GM19099 (cell line): Measurements from ENCODE around the gene FAM83F.

Experiments used
- POLR2A ChIP-seq: IDR thresholded peaks from 3 replicates; pipeline ENCODE4 v1.6.1; 2011; ENCODE audit warnings: low read depth; ENCODE audit not compliant: insufficient read length; ENCODE audit errors: extremely low read depth

Gene FAM83F

DNA sequence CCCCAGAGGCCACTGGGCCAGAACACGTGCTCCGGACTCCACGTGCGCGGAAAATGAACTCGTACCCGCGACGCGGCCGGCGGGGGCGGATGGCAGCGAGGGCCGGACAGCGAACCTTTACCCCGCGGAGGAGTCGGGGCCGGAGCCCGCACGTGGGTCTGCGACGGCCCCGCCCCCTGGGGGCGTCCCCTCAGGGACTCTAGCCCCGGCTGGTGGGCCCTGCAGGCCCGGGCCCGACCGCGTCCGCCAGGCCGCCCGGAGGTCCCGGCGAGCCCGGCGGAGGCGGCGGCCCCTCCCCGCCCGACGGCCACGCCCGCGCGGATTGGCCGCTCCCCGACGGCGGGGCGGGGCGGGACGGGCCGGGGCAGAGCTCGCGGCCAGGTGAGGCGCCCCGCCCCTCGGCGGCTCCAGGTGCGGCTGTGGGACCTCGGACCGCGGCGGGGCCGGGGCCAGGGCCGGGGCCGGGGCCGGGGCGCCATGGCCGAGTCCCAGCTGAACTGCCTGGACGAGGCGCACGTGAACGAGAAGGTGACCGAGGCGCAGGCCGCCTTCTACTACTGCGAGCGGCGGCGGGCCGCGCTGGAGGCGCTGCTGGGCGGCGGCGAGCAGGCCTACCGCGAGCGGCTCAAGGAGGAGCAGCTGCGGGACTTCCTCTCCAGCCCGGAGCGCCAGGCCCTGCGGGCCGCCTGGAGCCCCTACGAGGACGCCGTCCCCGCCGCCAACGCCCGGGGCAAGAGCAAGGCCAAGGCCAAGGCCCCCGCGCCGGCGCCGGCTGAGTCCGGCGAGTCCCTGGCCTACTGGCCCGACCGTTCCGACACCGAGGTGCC is at the start of gene FAM83F:
Gene FAM83F, plus strand, starts transcription at position 389 of the 827 bp plus-strand sequence. Its CDS starts 89 bp downstream, at position 478.
- TF ChIP-seq POLR2A: no peak

DNA sequence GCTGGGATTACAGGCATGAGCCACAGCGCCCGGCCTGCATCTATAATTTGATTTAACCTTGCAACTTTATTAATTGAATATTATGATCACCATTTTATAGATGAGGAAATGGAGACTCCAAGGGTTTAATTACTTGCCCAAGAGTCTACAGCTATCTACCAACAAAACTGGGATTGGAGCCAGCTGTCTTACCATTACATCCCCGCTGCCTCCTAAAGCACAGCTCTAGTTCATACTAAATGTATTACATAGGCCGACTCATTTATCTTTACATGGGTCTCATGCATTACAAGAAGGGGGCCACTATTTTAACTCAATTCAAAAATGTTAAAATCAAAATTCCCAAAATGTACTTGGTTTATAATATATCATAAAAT is 48.6 kb upstream of the FAM83F start:
- TF ChIP-seq POLR2A: no peak

DNA sequence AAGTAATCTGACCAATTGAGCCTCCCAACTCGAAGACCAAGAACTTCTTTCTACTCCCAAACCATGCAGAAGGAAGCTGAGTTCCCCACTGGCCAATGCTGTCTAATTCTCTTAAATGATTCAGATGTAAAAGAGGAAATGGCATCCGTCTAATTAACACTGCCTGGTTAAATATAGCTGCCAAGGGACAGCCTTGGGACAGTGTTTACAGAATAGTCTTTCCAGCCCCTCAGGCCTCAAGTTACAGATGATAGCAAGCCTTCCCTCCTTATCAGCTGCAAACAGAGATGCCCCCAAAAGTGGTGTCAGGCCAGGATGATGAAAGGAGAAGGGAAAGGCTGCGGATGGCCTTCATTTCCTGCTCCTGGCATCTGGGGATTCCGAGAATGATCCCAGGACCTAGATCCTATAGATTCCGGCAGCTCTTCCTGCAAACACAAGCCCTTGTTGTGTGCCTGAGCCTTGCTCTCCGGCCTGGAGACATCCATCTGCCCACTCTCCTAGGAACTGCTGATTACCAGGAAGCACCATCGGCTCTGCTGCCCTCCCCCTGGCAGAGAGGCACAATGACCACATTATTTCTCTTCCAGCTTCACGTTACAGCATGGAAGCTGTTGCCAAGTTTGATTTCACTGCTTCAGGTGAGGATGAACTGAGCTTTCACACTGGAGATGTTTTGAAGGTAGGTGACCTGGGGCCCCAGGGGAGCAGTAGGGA is 48.1 kb upstream of the FAM83F start:
- TF ChIP-seq POLR2A: no peak

DNA sequence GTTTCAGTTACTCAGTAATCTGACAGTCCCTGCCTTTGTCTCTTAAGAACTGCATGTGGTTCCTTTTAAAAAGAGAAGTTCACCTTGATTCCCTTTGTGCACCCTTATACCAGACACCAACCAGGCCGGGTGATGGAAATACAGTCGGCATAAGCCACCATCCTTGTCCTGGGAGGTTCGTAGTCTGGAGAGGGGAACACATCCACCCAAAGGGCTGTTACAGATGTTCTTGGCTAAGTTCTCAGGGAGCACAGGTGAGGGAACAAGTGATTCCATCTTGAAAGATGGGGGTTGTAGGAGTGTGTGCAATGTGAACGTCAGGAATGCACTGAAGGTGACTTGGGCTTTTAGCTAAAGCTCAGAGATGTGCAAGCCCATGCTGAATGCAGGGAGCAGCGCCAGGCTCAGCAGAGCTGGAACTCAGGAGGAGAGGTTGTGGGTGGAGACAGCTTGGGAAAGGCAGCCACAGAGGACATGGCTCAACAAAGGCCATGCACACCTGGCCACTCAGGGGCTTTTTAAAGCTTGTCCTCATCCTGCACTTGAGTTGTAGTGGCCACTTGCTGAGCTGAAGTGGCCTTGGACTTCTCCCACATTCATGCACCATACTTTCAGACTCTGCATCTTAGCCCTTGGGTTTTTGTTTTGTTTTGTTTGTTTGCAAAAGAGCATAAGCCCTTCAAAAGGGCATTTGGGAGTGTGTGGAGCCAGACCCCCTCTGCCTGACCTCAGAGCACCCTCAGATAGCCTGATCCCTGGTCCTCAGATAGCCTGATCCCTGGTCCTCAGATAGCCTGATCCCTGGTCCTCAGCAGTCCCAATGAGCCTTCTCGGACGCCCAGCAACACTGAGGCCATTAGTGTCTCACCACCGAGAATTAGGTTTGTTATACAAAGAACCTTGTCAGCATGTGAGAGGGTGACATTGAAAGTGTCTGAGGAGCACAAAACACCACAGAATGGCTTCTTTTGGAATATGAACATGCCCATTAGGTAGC is 47.2 kb upstream of the FAM83F start:
- TF ChIP-seq POLR2A: no peak

DNA sequence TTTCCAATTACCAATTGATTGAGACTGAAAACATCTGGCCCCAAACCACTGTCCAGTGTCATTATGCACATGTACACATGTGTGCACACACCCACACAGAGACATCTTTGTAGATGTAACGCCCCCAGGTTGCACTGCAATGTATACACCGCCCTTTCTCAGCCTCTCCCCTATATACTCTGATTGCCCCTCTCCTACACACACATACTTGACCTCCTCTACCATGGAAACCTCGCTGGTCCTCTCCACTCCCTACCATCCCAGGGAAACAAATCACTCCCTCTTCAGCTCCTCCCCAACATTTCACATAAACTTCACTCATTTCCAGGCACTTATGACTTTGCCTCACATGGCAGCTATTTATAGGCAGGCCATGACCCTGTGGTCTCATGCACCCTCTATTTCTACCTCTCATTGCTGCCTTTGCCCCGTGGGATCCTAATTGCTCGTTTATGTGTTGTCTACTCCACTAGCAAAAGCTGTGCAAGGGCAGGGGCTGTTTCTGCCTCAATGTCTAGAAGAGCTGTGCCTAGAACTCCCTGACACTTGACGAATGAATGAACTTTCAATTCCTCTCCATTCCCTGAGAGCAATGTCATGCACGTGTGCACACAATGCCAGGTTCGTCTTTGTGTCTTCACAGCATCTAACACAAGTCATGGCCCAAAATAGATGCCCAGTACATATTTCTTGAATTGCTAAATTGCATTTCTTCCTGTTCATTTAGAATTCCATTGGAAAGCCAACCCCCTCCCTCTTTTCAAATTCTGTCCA is 44.6 kb upstream of the FAM83F start:
- no peak for TF ChIP-seq POLR2A

DNA sequence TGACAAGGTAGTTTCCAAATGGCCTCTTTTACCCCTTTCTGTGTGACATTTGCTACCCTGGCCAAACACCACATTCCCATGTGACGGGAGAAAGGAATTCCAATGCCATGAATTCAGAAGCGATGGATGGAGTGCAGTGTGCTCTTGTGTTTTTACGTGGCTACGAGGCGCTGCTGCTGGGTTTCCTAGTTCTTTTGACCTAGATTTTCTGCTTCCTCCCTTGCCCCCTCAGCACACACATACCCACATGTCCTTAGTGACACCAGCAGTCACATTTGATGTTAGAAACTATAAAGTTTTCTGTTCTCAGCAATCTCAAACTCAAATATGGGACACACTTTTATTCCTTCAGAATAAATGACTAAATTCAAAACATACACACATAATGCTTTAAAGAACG is 42.4 kb upstream of the FAM83F start:
- TF ChIP-seq POLR2A: no peak

DNA sequence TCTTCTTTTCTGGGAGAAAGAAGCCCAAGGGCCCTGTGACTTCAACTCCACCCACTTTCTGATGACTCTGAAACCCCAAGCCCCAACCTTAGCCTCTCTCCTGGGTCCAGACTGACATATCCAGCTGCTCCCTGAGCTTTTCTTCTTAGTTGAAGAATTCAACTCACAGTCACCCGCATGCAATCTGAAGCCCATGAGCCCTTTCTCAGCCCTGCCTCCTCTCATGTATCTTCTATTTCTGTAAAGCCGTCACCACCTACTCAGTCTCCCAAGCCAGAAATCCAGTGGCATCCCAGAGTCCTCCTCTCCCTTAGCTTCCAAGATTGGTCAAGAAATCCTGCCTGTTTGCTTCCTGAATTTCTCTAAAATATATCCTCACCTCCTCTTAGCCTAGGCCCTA is 41.7 kb upstream of the FAM83F start:
- TF ChIP-seq POLR2A: no peak

DNA sequence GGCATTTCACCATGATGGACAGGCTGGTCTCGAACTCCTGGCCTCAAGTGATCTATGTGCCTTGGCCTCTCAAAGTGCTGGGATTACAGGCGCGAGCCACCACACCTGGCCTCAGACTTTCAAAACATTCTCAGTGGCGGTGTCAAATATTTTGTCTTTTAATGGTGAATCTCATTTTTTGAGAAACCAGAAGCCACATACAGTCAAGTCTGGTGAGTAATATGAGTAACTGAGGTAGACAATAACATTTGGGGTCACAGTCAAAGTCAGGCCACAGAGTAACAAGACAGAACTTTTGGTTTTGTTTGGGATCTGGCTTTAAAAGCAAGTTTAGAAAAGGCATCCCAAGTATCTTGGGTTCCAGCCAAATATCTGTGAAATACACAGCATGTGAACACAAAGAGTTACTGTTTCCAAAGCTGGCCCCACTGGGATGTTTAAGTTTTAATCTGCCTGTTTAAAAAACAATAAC is 40.1 kb upstream of the FAM83F start:
- TF ChIP-seq POLR2A: no peak

DNA sequence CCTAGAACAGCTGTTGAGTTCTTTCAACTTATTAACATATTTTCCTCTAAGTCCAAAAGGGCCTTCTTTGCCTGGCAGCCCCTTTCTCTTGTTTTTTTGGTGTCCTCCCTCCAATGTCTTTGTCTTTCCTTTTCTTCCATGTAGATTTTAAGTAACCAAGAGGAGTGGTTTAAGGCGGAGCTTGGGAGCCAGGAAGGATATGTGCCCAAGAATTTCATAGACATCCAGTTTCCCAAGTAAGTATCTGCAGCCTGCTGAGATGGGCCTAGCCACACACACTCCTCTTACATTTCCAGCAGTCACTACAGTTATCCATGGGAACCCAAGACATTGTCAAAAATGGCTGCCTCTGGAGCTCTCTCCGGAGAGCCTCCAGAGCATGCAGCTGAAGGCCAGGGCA is 39.1 kb upstream of the FAM83F start:
- TF ChIP-seq POLR2A: no peak

DNA sequence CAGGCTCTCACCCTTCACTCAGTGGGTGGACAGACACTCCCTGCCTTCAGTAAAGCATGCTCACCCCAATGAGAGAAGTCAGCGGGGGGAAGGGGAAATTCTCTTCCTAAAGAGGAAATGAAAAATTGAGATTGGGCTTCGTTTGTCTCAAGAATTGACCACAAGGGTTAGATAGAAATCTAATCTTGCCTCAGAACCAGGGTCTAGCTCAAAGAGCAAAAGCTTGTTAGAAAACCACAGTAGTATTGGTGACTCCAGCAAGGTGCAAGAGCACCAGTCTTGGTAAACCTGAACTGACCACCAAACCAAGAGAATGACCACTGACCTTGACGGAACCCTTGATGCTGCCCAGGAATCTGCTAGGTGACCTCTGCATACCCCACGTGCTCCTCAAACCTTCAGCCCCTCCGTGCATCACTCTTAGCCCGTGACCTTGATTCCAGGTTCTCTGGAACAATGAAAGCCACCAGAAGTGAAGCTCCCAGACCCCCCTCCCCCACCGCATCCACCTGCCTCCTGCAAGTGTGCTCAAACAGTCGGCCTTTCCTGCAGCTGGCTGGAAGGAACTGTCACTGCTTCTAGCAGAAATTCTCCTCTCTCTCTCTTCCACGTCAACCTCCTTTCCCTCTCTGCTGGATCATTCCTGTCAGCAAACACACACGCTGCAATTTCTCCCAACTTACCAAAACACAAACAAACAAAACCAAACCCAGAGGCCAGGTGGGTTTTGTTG is 37.7 kb upstream of the FAM83F start:
- no peak for TF ChIP-seq POLR2A

DNA sequence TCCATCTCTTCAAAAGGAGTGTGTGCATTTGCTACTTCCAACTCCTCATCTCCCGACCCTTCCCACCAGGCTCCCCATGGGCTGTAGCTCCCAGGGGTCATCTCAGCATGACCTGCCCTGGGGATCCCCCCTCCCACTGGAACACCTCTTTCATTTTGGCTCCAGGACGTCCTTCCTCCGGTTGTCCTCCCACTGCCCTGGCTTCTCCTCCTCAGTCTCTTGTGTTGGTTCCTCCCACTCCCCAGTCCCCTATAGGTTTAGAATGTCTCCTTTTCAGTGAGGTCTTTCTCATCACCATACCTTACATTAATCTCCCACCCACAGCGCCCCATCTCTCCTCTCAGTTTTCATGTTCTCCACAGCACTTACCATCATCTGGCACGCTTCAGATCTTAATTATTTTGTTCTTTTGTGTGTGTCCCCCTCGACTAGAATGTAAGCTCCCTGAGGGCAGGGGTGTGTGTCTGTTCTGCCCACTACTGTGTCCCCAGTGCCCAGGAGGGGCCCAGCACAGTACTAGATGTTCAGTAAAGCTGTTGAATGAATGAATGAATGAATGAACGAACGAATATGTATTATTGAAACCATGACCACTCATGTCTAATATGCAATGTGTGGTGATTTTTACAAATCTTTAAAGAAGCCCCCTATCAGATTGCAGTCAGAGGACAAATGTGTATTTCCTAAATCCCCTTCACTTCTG is 36.6 kb upstream of the FAM83F start:
- TF ChIP-seq POLR2A: no peak

DNA sequence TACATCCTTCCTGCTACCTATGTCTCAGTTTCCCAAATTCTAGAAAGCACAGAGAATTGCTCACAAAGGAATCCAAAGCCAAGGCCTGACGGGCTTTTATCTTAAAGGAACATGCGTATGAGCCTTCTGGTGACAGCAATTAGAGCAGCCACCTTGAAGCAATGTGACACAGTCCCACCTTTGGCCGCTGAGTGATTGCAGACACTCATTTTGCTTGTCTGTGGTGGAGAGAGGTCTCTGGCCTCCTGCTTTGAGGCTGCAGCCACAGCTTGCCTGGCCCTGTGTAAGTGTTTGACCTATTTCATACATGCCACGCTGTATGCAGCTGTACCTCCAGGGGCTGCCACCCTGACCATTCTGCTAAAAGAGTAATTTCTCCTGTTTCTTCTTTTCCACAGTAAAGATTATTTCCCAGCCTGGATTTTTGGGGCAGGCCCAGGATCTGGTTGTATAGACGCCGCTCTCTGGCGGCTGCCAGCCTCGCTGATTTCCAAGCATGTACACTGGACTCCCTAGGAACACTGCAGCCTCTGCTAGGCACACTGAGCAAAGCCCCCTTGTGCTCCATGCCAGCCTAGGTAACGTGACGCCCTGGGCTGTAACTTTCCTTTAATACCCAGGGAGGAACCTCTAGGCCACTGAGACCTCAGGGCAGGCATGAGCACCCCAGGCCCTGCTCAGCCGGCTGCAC is 35.7 kb upstream of the FAM83F start:
- no peak for TF ChIP-seq POLR2A
